Esophagus (tissue), 2 donors: ENCODE data around the gene PPP1CC. TPM values are rescaled to one million over a fixed set of nuclear protein-coding genes. Genes with fewer than 3 reads are reported as not detected.
A peak's percentile ranks its signal among the peaks of the same experiment; 100 is the strongest.

Experiments
- H3K27ac ChIP-seq, 2 donors: one replicate each; pipeline ENCODE4 v1.5.1; 2013; ENCODE audit warnings: low read depth in 2 of 2, mild to moderate bottlenecking in 2 of 2, inconsistent platforms in 1 of 2, low read length in 1 of 2, moderate library complexity in 1 of 2
- H3K27me3 ChIP-seq, 2 donors: one replicate each; pipeline ENCODE4 v1.6.1; 2013; ENCODE audit warnings: low read length in 2 of 2, control low read depth in 1 of 2, mild to moderate bottlenecking in 1 of 2; ENCODE audit not compliant: insufficient read depth in 2 of 2, control insufficient read depth in 1 of 2
- H3K36me3 ChIP-seq, 2 donors: one replicate each; pipeline ENCODE4 v1.6.1; 2013; ENCODE audit warnings: low read length in 1 of 2; ENCODE audit not compliant: control insufficient read depth in 2 of 2, insufficient read depth in 2 of 2
- H3K4me1 ChIP-seq, 2 donors: one replicate each; pipeline ENCODE4 v1.6.1; 2013; ENCODE audit warnings: low read length in 1 of 2; ENCODE audit not compliant: control insufficient read depth in 2 of 2, insufficient read depth in 2 of 2
- H3K4me3 ChIP-seq, 2 donors: one replicate each; pipeline ENCODE4 v1.5.1; 2013; ENCODE audit warnings: low read length in 2 of 2, mild to moderate bottlenecking in 2 of 2, low read depth in 1 of 2, moderate library complexity in 1 of 2
- H3K9me3 ChIP-seq, 2 donors: one replicate each; pipeline ENCODE4 v1.6.1; 2013; ENCODE audit warnings: mild to moderate bottlenecking in 2 of 2, low read depth in 1 of 2, low read length in 1 of 2, moderate library complexity in 1 of 2; ENCODE audit not compliant: control insufficient read depth in 2 of 2, insufficient read depth in 1 of 2
- WGBS, 2 donors: extraction: QIAGEN DNeasy Blood & Tissue Kit; methylation state at CpG; one replicate each; pipeline ENCODE4 v1.1.7; 2013; 5-methylcytosine and 5-hydroxymethylcytosine counted together
- polyA plus RNA-seq, 2 donors: library from polyadenylated mRNA; stranded (reverse); fragments of 200-250 nt; gene quantifications; one replicate each; pipeline ENCODE4 v1.2.3, GENCODE V29; 2013
- donor health status: healthy with polysubstance abuse.
- donor health status: Bipolar disorder and iron deficiency.

PPP1CC gene
- polyA plus RNA-seq, 2 donors: 63.2 to 65.3 TPM

DNA sequence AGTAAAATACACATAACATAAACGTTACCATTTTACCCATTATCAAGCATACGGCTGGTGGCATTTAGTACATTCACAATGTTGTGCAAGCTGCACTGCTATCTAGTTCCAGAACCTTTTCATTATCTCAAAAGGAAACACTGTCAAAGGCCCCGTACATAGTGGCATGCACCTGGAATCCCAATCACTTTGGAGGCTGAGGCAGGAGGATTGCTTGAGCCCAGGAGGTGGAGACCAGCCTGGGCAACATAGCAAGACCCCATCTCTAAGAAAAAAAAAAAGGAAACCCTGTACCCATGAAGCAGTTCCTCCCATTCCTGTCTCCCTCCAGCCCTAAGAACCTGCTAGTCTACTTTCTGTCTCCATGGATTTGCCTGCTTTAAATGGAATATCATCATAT, 46.4 kb downstream of the PPP1CC start:
- no peak overlapping the region for H3K4me3 ChIP-seq
- no peaks in the 10 kb centered on the region for H3K27me3 ChIP-seq
- 84% methylated on average over 3 of the region's 3 CpGs for WGBS, 2 donors
- H3K4me1 ChIP-seq: peaks cover 0 to 3% of the 10 kb centered on the region in 2 donors
- H3K27ac ChIP-seq: no peak overlapping the region
- no peaks in the 10 kb centered on the region for H3K9me3 ChIP-seq
- H3K36me3 ChIP-seq: no peaks in the 10 kb centered on the region

DNA sequence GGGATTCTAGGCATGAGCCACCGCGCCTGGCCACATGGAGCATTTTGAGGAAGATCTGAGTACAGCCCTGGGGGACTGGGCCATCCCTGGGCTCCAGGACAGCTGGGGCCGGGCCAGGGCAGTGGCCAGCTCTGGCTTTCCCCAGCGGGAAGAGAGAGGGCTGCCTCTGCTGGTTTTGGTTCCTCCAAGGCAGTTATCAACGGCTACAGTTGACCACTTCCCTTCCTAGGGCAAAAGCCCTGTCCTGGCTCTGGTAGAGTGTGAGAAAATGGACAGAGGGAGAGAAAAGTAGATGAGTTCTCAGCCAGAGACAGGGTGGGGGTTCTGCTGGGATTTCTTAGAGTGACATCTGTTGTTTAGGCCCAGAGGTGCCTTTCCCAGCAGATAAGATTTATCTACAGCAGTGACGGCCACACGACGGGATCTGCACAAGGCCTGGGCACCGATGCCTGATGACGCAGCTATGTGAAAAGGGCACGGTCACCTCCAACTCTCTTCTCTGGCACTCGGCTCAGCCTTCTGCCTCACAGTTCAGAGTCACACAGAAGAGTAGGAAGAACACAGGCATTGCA, 48.3 kb downstream of the PPP1CC start:
- Histone ChIP-seq H3K4me3 (no peak overlapping the region), H3K27ac (peak overlapping the region in 1 of 2 donors; percentile 26), H3K27me3 (no peaks in the 10 kb centered on the region), H3K4me1 (peaks cover 0 to 3% of the 10 kb centered on the region in 2 donors), H3K36me3 (no peaks in the 10 kb centered on the region), H3K9me3 (no peaks in the 10 kb centered on the region)
- WGBS, 2 donors: 74 to 84% methylated on average over 12 of the region's 12 CpGs

DNA sequence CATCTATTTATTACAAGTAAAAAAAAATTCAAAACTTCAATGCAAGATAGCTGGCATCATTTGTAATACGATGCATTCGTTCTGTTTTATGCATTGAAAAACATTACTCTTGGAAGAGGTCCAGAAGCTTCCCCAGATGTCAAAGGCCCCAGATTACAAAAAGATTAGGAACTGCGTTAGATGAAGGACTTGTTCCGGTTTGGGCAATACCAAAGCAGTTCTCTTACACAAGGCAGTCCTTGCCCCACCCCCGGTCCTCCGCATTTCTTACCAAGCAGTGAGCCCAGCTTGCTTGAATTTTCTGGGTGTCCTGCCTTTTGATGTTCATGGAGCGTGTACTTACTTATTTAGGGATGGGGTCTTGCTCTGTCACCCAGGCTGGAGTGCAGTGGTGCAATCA, 49.0 kb downstream of the PPP1CC start:
- Histone ChIP-seq H3K4me3 (no peak overlapping the region), H3K36me3 (no peaks in the 10 kb centered on the region), H3K27me3 (no peaks in the 10 kb centered on the region), H3K9me3 (no peaks in the 10 kb centered on the region), H3K27ac (peak overlapping the region in 1 of 2 donors; percentile 26), H3K4me1 (peaks cover 0 to 3% of the 10 kb centered on the region in 2 donors)
- WGBS, 2 donors: 67% methylated on average over 7 of the region's 7 CpGs

DNA sequence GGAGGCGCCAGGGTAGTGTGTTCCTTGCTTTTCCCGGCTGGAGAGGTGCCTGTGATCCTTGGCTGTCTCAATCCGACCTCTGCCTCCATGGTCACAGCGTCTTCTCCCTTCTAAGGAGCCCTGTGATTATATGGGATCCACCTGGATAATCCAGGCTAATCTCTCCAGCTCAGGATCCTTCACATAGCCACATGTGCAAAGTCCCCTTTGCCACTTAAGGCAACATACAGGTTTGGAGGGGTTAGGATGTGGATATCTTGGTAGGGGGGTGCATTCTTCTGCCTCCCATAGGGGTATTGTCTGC, 52.6 kb downstream of the PPP1CC start:
- H3K9me3 ChIP-seq: no peaks in the 10 kb centered on the region
- H3K27ac ChIP-seq: no peak overlapping the region
- no peak overlapping the region for H3K4me3 ChIP-seq
- no peaks in the 10 kb centered on the region for H3K27me3 ChIP-seq
- peaks cover 2 to 8% of the 10 kb centered on the region in 2 donors for H3K4me1 ChIP-seq
- 50 to 55% methylated on average over 4 of the region's 4 CpGs for WGBS, 2 donors
- no peaks in the 10 kb centered on the region for H3K36me3 ChIP-seq

DNA sequence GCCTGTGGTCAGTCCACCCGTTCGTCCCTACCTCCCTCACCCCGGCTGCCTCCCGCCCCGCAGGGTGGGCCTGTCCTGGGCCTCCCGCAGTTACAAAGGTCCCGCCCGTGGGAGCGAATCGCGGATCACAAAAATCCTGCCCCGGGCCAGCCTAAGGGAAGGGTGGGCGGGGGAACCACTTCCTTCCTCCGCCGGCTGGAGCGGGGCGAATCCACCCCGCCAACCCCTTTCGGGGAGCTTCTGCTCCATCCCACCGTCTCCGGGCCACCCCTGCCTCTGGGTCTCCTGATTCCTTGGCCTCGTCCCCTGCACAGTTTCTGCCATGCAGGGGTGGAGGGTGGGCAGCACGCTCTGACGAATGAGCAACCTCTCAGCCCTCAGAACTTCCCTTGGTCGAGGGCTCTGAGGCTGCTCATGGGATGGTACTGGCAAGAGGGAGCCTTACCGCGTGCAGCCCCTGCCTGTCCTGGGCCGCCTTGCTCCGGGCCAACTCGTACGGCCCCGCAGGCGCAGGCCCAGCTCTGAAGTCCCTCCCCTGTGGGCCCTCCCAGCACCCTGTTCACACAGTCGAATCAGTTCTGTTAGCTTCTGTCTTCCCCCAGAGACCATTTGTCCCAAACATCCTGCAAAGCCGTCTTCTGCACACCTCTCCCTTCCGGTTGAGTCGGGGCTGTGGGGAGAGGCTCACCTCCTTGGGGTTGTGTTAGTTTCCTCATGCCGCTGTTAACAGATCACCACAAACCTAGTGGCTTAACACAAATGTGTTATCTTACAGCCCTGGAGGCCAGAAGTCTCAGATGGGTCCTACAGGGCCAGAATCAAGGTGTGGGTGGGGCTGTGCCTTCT, 53.2 kb downstream of the PPP1CC start:
- H3K9me3 ChIP-seq: no peaks in the 10 kb centered on the region
- H3K27ac ChIP-seq: peak overlapping the region; percentile 50 to 56
- H3K36me3 ChIP-seq: no peaks in the 10 kb centered on the region
- peak overlapping the region; percentile 45 to 46 for H3K4me3 ChIP-seq
- WGBS, 2 donors: 1 to 6% methylated on average over 36 to 38 of the region's 38 CpGs
- peaks cover 2 to 8% of the 10 kb centered on the region in 2 donors for H3K4me1 ChIP-seq
- no peaks in the 10 kb centered on the region for H3K27me3 ChIP-seq

DNA sequence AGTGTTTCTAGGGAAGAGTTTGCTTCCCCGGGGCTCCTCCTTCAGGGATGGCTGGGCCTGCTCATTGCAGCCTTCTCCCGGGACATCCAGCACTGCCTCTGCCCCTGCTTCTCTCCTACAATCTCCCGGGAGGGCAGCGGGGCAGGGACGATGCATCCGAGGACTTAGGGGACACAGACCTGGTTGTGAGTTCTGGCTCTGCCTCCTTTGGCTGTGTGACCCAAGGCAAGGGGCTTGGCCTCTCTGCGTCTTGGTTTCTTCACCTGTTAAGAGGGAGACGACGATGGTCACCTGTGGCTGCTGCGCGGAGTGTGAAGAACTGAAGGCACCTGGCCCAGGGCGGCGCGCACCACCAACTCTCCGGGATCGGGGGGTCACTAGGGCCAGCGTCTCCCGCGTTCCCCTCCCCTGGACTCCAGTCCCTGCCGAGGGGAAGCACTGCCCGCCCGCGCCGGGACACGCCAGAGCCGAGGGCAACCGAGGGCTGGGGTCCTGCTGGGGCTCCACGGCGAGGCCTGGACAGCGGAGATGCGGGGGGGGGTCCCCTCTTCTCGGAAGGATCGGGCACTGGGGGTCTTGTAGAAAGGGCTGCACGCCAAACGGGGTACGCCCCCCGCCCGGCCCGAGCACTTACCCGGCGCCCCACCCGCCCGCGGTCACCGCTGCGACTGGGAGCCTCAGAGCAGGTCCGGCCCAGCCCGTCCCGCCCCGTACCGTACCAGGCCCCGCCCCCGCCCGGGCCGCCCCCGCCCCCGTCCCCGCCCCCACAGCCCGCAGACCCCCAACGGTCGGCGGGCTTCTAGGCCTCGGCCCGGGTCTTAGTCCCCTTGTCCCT, 54.0 kb downstream of the PPP1CC start, which contains the start of gene HVCN1:
Gene HVCN1, minus strand, starts transcription at position 670 of the 835 bp plus-strand sequence. CDS start 5,870 bp downstream, outside the sequence.
- peaks cover 2 to 8% of the 10 kb centered on the region in 2 donors for H3K4me1 ChIP-seq
- H3K9me3 ChIP-seq: no peaks in the 10 kb centered on the region
- no peaks in the 10 kb centered on the region for H3K27me3 ChIP-seq
- H3K36me3 ChIP-seq: no peaks in the 10 kb centered on the region
- 3 to 6% methylated on average over 43 to 64 of the region's 64 CpGs for WGBS, 2 donors
- H3K4me3 ChIP-seq: peak within 1 kb of the TSS; percentile 45 to 54
- H3K27ac ChIP-seq: peak within 1 kb of the TSS; percentile 50 to 56

DNA sequence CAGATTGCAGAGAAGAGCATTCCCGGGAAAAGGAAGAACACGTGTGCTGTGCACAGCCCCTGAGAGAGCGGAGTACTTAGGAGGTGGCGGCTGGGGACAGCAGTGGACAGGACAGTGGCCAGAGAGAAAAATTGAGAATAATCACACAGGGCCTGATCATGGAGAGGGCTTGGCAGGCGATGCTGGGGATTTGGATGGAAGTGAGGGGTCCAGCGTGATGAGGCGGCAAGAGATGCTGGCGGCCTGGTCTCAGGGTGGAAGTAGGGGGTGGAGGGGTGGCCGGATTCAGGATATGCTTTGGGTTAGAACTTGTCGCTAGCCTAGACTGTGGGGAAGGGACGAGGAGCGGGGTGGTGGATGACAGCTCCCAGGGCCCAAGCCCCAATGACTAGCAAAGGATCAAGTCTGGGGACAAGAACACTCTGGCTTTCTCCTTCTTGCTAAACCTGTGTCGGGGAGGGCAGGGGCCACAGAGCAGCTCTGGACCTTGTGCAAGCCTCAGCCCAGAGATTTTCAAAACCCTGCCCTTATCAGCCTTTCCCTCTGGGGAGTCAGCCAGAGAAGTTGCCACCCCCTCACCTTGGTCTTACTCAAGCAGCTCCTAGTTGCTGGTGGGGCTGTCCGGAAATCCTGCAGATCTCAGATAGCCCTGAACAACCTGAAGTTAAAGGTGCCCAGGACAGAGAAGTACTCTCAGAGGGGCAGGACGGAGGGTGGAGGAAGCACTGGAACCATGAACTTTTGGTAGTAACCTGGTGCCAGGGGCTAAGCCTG, 55.1 kb downstream of the PPP1CC start:
- 93 to 95% methylated on average over 15 of the region's 15 CpGs for whole genome bisulfite sequencing, 2 donors
- Histone ChIP-seq H3K4me1 (peaks cover 2 to 8% of the 10 kb centered on the region in 2 donors), H3K9me3 (no peaks in the 10 kb centered on the region), H3K27ac (no peak overlapping the region), H3K27me3 (no peaks in the 10 kb centered on the region), H3K36me3 (no peaks in the 10 kb centered on the region), H3K4me3 (peak overlapping the region in 1 of 2 donors; percentile 54)

DNA sequence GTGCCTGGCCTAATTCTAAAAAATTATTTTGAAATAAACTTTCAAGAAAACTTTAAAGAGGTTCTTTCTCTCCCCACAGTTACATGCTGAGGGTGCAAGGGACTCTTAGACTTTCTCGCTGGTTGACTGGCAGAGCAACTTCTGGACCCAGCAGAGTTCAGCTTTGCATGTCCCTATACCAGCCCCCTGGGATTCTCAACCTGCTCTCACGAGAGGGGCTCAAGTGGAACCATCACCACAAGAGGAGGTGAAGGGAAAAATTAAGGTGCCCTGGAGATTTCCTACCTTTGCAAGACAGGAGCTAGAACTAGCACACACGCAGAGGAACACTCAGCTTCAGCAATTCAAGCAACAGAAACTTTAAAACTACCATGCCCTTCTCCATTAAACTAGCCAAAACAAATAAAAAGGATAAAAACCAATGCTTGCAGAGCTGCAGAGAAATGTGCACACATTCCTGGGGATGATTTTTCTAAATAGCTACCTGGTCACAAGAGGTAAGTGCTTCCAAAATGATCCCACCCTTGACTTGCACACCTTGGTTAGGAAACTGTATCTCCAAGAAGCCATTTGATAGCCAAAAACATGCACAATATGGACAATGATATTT, 56.3 kb downstream of the PPP1CC start:
- Histone ChIP-seq H3K4me3 (no peak overlapping the region), H3K27me3 (no peaks in the 10 kb centered on the region), H3K4me1 (peaks cover 2 to 8% of the 10 kb centered on the region in 2 donors), H3K27ac (no peak overlapping the region), H3K36me3 (no peaks in the 10 kb centered on the region), H3K9me3 (no peaks in the 10 kb centered on the region)
- WGBS, 2 donors: 92% methylated on average over 3 of the region's 3 CpGs
